ENCODE measurements around the gene WNT5B.

Gene WNT5B

DNA sequence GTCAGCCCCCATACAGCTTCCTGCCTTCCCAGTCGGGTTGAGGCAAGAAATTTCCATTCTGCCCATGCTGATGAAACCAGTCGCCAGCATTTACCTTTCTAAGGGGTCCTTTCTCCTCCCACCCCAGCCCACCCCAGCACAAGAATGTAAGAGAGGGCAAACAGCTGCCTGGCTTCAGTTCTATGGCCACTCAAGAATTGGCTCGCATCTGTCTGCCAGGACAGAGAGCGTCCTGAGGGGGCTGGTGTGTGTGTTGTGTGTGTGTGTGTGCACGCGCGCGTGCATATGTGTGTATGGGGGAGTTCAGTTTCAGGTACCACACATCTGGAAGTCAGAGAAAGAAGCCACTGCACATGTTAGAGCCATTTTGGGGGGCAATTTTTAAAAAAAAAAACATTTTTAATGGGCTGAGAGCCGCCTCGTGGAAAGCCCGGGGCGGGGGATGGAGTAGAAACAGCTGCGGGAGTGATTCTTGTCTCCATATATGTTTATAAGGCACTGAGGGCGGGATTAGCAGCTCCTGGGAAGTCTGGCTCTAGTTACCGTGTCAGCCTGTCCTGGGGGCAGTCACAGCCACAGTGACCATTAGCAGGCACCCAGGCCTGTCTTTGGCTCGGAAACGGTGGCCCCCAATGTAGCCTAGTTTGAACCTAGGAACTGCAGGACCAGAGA is at the start of gene WNT5B:
TSS of gene WNT5B (plus strand) at position 566 of the 672 bp plus-strand sequence. CDS start 2,124 bp downstream, outside the sequence.
- DNase-seq, result no peak

DNA sequence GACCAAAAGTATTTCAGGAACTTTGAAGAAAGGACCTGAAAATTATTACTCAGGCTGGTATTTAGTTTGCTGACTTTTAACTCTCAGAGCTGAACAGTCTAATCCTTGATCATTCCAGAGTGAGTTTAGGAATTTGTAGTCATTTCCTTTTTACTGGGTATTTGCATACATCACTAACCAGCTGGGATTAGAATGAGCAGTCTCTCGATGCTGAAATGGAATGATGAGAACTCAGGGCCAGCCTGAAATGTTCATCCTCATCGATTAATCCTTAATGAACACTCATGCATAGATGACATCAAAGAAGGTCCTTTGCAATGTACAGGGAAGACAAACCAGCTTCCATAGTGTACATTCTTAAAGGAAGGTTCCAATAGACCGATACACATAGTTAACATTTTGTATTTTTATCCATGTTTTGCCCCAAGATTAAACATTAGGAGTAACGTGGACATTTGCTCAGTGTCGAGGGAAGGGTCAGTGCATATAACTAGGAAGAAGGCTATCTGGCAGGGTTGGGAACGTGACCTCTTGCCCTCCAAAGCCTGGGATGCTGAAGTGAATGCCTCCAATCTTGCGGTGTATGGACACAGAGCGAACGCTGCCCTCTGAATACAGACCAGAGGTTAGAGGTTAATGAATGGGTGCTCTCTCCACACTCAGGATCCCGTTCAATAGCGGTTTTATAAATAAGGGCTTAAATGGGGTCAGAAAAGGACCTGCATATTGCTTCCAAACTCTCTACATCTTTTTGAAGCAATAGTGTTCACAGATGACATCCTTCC is 49.2 kb upstream of the WNT5B start:
- no peak for DNase-seq

DNA sequence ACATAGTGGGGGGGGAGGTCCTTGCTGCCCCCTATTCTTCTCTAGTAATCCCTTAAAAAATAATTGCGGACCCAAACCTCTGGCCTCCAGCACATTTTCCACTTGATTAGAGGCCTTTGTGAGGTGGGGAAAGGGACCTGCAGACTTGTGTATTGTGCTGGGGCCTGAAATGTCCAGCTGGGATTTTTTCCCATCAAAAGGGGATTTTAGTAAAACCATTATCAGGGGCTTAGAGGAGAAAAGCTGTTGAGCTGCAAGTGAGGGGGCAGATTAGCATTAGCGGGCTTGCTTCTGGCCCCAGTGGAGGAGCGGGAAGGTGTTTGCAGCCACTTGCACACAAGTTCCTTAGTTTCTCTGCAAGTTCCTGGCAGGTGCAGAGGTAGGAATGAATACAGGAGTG is 48.5 kb upstream of the WNT5B start:
- no peak for DNase-seq

DNA sequence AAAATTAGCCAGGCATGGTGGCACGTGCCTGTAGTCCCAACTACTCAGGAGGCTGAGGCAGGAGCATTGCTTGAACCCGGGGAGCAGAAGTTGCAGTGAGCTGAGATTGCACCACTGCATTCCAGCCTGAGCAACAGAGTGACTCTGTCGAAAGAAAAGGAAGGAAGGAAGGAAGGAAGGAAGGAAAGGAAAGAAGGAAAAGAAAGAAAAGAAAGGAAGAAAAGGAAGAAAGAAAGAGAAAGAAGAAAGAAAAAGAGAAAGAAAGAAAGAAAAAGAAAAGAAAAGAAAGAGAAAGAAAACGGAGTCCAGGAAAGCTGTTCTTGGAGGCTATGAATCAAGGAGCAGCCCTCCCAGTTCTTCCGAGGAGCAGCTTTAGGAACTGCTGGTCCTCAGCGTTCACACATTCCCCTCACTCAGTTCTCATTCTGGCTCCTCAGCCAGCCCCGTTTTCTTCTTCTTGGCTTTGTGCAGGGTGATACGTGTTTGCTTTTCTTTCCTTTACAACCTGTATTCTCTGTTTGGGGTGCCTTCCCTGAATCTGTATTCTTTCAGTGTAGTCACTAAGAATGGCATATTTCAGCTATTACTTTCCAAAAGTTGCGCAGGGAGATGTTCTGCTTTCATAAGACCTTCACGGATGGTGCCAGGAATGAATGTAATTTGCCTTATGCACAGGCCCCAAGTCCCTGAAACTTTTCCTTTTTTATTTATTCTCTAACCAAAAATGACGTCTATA is 46.9 kb upstream of the WNT5B start:
- DNase-seq, result no peak

DNA sequence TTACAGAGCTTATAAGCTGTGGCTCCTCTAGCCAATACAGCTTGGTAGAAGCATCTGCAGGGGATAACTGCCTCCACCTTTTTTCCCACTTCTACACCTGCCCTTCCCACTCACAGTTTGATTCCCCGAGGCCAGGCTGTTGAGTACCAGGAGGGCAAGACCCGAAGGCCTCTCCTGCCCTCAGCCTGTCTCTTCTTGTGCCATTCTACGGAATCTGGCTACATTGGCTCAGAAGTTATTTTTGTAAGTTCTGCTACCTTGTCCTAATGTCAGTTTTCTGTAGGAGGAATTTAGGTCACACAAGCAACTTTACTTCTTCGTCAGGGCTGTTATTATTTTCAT is 46.4 kb upstream of the WNT5B start:
- no peak for DNase-seq

DNA sequence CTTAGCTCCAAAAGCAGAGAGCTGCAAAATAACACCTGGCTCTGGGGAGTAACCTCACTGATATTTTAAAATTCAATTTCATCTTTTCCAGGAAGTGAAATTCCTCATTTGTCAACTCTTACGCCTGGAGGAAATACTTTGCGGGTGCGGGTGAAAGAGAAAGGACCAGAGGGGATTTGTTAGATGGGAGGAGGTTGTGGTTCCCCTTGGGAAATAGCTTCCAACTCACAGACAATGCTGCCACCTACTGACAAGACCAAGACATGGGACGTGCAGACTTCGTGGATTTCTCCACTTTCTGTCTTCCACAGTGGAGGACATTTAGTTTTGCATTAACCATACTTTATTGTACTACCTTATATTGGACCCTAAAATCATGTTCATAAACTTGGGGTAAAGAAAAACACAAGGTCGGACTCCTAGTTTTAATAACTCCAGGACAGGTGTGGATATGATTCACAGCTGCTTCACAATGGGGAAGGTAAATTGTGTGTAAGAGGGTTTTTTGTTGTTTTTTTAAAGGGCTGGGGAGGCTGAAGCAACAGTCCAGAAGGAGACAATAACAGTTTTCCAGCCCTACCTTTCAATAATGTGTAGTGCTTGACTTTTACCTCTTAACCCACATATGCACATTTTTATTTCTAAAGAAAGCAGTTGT is 45.5 kb upstream of the WNT5B start:
- DNase-seq, result peak; percentile 53

DNA sequence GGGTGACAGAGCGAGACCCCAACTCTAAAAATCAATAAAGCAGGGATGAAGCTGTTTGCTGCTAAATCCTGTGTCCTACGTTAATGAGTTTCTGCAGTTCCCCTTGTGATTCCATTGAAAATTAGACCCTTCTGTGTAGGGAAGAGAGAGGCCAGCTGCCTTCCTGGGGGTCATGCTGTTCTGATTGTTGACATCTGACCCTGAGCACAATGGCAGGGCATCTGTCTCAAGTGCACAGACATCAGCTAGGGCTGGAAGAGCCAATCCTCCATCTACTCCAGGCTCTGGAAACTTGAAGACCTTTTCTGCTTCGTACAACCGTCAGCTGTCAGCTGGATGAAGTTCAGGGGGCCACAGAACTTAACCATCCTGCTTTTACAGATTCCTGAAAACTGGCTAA is 44.7 kb upstream of the WNT5B start:
- DNase-seq, result no peak

DNA sequence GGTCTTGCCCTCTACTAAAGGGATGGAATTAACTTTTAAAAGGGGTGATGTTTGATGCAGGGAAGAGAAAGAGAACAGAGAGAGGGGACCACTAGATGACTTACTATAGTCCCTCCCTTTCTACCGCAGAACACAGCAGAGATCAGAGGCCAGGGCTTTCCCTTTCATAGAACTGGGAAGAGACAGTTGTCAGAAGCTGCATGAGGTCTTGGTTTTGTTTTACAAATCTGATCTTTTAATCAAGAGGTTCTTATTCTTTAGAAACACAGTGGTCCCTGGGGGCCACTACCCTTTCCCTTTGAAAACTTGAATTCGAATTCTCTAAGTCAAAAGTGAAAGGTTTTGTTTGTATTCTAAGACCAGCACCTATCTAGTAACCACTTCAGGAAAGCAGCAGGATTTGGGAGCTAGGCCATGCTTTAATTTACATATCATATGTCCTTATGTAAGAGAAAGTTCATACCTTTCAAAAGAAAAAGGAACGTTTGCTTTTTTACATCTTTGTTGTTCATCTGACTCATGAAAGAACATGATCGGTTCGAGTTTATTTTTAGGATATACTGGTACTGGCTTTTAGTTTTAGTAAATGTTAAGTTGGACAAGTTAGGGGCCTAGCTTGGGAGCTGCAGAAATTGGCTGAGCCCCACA is 41.0 kb upstream of the WNT5B start:
- no peak for DNase-seq

DNA sequence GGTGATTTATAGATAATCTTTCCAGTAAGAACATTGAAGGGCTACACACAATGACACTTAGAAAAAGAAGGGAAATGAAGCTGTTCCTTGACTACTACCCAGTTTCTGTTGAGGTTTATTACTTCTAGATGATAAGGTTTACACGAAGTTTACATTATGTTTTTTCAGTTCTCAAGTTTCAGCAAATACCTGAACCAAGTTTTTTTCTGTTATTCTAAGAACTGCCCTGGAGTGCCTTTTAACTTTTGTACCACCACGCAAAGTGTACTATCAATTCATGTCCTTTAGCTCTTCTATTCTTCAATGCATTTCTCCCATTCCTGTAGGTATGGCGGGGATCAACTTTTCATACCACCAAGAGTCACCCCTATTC is 40.5 kb upstream of the WNT5B start:
- DNase-seq, result no peak

DNA sequence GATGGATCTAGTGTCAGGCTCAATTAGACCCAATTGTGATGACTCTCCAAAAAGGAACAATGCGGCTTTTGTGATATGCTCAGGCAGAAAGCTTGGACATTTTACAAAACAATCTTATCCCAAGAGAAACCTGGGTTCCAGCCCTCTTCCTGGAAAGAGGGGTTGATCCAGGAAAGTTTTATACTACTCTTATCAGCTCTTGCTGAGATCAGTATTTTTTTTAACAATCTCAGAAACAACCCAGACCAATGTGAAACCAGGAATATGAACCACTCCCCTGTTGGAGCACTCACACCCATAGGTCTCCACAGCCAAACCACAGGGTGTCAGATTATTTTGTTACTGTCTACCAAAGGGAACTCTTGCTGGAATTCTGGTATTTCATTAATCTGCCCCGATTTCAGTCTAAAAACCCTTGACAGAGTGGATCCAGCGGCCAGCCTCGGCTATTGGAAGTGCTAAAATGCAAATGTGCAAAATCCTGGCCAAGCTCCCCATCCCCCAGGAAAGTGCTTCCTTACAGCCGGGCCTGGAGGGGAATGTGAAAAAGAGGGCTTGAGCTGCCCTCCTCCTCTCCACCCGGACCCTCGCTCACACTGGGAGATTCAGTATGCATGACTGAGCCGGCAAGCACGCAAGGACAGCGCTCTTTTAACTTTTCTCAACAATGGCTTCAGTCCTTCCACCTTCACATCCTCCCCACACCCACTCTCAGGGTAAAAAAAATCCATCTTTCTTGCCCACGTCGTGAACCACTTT is 38.6 kb upstream of the WNT5B start:
- DNase-seq, result no peak

DNA sequence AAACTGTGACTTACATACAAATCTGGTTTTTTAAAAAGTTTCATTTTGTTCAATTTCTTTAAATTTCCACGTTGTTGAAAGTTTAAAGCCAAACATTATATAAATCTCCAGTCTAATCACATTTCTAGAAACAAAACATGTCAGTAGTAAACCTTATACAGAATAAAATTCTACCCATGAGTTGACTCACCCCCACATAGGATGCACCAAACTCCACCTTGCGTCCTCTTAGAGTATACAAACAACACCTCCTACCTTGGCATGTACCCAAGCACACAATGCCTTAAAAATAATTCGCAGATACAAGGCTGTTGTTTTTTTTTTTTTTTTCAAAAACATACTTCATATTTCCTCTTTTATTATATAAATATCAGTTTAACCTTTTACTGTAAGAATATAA is 38.0 kb upstream of the WNT5B start:
- peak; percentile 17 for DNase-seq

DNA sequence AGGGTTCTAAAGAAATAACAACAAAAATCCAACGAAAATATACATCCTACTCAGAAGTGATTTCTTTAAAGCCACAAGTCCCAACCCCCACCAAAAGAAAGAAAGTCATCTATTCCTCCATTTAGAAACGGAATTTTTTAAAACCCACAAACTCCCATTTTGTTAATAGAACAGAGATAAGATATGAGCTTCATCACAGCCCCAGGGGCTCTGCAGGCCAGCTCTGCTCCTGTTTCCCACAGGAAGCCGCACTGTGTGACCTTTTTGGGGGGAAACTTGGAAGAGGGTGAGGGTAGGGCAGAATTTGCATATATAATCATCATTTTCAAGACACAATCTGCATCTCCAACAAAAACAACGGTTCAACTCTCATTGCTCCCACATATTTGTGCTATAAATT is 37.5 kb upstream of the WNT5B start:
- no peak for DNase-seq

DNA sequence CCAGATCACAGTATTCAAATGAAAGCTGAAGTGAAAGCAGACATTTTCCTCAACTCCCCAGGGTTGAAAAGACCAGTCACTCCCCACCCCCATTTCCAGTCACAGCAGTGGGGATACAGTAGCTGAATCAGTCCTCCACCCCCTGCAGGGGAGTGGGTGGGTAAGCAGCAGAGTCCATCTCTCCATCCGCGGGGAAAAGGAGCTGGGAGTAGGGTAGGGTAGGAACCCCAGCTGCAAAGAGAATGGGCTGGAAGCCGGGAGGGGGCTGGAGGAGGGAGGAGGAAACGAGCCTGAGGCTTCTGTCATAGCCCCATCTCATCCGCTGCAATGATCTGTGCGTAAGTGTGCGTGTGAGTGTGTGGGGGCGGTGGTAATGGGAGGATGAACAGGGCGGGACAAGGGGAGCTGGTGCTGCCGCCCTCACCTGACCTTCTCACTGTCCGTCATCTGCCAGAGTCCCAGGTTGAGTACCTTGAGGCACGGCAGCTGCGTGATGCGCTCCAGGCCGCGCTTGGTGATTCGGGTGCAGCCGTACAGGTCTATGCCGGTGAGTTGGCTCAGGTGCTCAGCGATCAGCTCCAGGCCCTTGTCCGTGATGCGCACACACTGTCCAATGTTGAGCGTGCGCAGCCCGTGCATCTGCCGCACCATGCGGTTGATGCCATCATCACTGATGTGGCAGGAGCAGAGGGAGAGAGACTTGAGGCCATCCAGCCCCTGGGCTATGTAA is 36.4 kb upstream of the WNT5B start:
- peak; percentile 59 for DNase-seq

DNA sequence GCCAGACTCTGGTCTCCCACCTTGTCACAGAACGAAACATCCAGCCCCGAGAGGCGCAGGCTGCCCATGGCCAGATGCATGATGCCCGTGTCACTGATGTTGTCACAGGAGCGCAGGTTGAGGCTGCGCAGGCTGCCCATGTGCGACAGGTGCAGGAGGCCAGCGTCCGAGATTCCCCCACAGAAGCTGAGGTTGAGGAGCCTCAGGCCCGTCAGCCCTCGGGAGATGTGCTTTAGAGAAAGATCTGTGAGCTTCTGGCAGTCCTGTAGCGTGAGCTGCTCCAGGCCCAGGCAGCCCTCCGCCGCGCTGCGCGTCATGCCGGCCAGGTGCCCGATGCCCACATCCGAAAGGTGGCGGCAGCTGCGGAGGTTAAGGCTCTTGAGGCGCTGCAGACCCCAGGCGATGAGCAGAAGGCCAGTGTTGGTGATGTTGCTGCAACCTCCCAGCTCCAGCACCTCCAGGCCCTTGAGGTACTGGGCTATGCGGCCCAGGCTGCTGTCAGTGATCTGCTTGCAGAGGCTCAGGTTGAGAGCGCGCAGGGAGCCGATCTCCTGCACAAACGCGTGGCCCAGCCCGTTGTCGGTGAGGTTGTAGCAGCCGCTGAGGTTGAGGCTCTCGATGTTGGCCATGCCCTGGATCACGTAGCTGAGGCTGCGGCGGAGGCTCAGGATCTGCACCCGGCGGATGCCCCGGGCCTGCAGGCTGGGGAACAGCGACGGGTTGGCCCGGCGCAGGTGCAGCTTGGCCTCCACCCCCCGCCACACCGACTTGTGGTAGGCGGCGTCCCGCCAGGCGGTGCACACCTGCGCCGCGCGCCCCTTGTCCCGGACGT is 35.6 kb upstream of the WNT5B start:
- DNase-seq, result peak; percentile 25

DNA sequence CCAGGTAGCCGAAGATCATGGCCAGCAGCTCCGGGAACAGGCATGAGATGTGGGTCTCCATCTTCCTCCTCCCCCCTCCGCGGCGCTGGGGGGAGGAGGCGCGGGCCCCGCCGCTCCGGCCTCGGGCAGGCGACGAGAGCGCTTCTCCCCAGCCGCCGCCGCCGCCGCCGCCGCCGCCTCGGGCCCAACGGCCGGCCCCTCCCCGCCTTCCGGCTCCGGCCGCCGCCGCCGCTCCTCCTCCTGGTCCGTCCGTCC is 35.1 kb upstream of the WNT5B start:
- DNase-seq, result no peak

DNA sequence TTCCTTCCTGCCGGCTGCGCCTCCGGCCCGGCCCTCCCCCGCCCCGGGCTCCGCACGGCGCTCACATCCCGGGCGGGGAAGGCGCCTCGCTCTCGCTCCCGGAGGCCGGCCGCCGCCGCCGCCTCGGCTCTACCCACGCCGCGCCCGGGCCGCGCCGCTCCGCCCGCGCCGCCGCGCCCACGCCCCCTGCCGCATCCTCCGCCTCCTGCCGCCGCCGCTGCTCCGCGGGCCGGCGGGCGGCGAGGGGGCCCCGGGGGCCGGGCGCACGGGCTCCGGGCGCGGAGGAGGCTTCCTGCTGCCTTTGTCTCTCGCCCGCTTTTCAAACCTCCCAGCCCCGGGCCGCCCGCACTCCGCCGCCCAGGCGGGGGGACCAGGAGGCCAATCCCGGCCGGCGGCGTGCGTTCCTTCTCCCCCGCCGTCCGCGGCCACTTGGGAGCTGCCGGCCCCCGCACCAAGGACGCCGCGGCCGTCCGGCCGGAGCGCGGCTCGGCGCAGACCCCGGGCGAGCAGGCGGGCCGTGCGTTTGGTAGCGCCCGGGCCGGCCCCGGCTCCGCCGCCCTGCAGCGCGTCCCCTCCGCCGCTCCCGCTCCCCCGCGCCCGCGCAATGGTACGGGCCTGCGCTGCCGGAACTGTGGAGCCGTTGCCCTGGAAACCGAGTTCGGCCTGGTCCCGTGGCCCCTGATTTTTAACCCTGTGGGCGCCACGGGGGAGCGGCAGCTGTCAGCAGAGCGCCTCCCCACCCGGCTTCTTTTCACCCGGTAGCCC is 34.6 kb upstream of the WNT5B start, which contains the start of gene FBXL14:
TSS of gene FBXL14 (minus strand) at position 321 of the 765 bp plus-strand sequence. CDS start 515 bp downstream, outside the sequence.
- peak; percentile 77 for DNase-seq

DNA sequence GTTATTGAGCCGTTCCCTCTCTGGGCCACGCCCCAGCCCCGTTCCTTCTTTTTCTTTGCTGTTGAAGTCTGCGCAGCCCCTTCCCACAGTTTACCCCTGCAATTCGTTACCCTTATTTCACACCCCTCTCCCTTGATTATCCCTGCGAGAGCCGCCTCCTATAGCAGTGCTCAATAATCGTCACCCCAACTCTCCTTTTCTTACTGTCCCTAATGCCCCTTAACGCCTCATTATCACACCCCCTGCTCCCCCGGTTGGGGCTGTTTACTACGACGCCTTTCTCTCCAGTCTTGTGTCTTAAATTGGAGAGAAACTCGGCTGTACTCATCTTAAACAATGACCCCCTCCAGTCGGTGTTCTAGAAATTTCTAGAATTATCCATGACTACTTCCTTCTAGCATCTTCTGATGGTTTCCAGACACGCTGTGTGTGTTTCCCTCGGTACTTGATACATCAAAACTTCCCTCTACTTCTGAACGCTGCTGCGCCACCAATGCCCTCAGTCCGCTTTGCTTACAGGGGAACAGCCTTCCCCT is 33.9 kb upstream of the WNT5B start:
- DNase-seq, result no peak

DNA sequence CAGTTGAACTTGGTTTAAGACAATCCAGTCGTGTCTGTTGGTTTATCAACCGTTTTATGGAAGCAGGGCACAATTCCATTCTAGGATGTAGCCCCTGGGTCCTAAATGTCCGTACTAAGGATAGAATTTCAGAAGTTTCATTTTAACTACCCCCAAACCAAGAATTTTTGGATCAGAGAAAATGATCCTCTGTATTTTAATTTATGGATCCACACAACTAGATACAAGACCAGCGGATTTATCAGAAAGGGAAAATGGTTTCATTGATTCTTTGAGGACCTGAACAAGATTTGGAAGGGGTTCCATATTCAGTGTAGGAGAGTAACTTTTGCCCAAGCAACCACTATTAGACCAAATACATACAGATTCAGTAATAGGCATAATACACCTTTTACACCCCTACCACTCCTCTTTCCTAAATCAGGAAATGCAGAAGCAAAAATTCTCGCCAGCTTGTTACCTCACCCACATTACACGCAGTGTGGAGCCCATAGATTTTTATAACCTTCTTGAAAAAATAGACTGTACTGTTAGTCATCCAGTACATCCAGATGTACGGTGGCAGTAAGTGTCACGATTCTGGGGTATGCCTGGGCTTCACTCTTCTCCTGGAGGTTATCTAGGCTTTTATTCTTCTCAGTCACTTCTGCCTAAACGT is 33.2 kb upstream of the WNT5B start:
- DNase-seq, result no peak

DNA sequence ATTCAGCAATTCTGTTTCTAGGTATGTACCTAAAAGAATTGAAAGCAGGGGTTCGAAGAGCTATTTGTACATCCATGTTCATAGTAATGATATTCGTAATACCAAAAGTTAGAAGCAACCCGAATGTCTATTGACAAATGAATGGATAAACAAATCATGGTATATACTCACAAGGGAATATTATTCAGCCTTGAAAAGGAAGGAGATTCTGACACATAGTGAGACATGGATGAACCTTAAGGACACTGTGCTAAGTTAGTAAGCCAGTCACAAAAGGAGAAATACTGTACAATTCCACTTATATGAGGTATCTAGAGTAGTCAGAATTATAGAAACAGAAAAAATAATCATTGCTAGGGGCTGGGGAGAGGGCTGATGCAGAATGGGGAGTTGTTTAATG is 30.3 kb upstream of the WNT5B start:
- no peak for DNase-seq
